Naive thymus-derived CD8-positive, alpha-beta T cell (primary cell): Measurements from ENCODE around the gene NKIRAS2. TPM values are rescaled to one million over a fixed set of nuclear protein-coding genes. Genes with fewer than 3 reads are reported as not detected.

Source experiments
- ATAC-seq, 2 donors: fragments of 150-1000 bp; cut with Tn5 transposase in 1 of 2; sonication (Bioruptor Pico), chemical (Tn5 transposase) in 1 of 2; 1 replicate in 1 of 2; 2 replicates in 1 of 2; pipeline ENCODE4 v1.10.0; 2021; ENCODE audit warnings: mild to moderate bottlenecking in 2 of 2, moderate library complexity in 2 of 2
- POLR2A ChIA-PET: fragments of 350-600 bp; sonication (Branson Sonifier 250); formaldehyde crosslinking; loops from one replicate; lab custom pipeline; 2021; ENCODE audit warnings: antibody characterized with exemption; lab: Charles Lee
- DNase-seq, 10 donors: peaks; one replicate each; pipeline versions ENCODE4 v3.0.0 to v3.0.0-alpha.2; 2020 to 2022
- H3K27ac Mint-ChIP-seq, 10 donors: one replicate each; pipeline ENCODE4 v1.8.0; 2020 to 2022; ENCODE audit warnings: mild to moderate bottlenecking in 10 of 10, mixed read lengths in 10 of 10, moderate library complexity in 4 of 10, inconsistent platforms in 1 of 10
- H3K27me3 Mint-ChIP-seq, 5 donors: one replicate each; pipeline ENCODE4 v1.8.0; 2021 to 2022; ENCODE audit warnings: mixed read lengths in 5 of 5
- H3K36me3 Mint-ChIP-seq, 3 donors: one replicate each; pipeline ENCODE4 v1.8.0; 2020 to 2022; ENCODE audit warnings: mixed read lengths in 3 of 3, mild to moderate bottlenecking in 2 of 3, inconsistent platforms in 1 of 3
- H3K4me1 Mint-ChIP-seq, 4 donors: one replicate each; pipeline ENCODE4 v1.8.0; 2021 to 2022; ENCODE audit warnings: mixed read lengths in 4 of 4
- H3K4me3 Mint-ChIP-seq, 10 donors: one replicate each; pipeline ENCODE4 v1.8.0; 2020 to 2022; ENCODE audit warnings: mild to moderate bottlenecking in 10 of 10, mixed read lengths in 10 of 10, moderate library complexity in 6 of 10, inconsistent platforms in 1 of 10
- H3K9me3 Mint-ChIP-seq, 9 donors: one replicate each; pipeline ENCODE4 v1.8.0; 2020 to 2022; ENCODE audit warnings: mixed read lengths in 9 of 9, mild to moderate bottlenecking in 3 of 9, inconsistent platforms in 1 of 9, moderate library complexity in 1 of 9
- polyA plus RNA-seq, 3 donors: library from polyadenylated mRNA; unstranded; fragments of 300-500 nt; fragmentation: Illumina TruSeq; gene quantifications; one replicate each; pipeline ENCODE4 v1.2.3, GENCODE V29; 2021
- total RNA-seq, 8 experiments: library from RNA in 2 of 8; stranded (reverse) in 2 of 8; gene quantifications; one replicate each; pipeline ENCODE4 v1.2.3 and lab custom pipeline; 2021 to 2026

The NKIRAS2 gene
- total and polyA plus RNA-seq, 5 experiments from 2014 or later: 19.1 to 30.2 (median 20.5) TPM

DNA sequence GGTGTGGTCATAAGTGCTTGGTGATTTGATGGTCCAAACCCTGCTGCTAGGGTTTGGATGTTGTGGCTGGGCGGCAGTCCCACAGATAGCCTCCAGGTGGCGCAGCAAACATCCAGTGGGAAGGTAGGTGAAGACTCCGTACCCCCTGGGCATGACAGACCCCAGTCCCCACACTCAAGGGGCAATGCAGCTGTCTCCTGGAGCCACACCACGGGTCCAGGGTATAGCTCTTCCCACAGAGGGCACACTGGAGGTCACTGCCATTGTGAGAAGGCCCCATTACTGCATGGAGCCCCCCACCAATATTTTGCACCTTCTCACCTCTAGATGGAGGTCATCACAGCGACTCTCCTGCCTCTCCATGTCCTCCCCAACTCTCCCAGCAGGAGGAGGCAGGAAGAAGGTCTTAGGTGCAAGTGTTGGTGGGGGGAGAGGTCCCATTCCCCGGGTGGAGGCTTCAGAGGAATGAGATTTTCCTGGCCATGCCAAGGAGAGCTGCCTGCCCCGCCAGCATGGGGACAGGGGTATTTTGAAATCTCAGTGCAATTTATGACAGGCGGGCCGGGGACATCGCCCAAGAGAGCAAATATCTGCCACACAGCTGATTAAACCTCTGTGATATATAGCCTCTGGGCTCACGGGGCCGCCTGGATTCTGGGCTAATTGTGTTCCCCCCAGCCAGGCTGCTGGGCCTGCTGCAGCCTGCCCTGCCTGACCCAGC, 47.6 kb downstream of the NKIRAS2 start:
- peaks cover 13 to 43% (median 31%) of the 10 kb centered on the region in 4 donors for H3K4me1 Mint-ChIP-seq
- H3K9me3 Mint-ChIP-seq: no peaks in the 10 kb centered on the region
- H3K36me3 Mint-ChIP-seq: no peaks in the 10 kb centered on the region
- peak; percentile 25 to 79 (median 62) for DNase-seq
- H3K4me3 Mint-ChIP-seq: no peak overlapping the region
- peak overlapping the region in 4 of 10 donors; percentile 15 to 60 (median 40) for H3K27ac Mint-ChIP-seq
- POLR2A ChIA-PET: interaction anchor here (1.1 to 2.0 kb wide), 4 partner anchors 46 to 53 kb away, joined by 3 to 8 read pairs (median 4); no protein-coding TSS in a partner anchor
- ATAC-seq: peak in 1 of 2 donors; percentile 26
- H3K27me3 Mint-ChIP-seq: peaks cover 0 to 5% (median 0%) of the 10 kb centered on the region in 5 donors

DNA sequence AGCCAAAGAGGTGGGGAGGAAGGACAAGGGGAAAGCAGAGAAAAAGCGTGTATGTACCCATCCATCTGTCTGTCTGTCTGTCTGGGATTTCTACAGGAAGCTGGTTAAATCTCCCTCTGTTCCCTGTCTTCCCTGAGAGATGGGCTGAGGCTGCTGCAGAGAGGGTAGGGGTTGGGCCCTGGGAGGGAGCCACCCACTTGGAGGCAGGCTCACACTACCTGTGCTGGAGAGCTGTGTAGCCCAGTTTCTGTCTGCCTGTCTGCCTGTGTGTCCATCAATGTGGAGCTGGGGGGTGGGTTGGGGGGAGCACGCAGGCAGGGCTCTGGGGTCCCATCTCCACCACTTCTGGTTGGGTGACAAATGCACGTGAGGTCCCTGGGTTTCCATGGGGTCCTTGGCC, 49.1 kb downstream of the NKIRAS2 start:
- Mint-ChIP-seq H3K4me1 (peaks cover 10 to 42% (median 22%) of the 10 kb centered on the region in 4 donors), H3K36me3 (no peaks in the 10 kb centered on the region), H3K27ac (no peak overlapping the region), H3K9me3 (no peaks in the 10 kb centered on the region), H3K4me3 (no peak overlapping the region), H3K27me3 (peaks cover 1 to 15% (median 6%) of the 10 kb centered on the region in 5 donors)
- POLR2A ChIA-PET: no interaction called here
- ATAC-seq (no peak), DNase-seq (no peak)

DNA sequence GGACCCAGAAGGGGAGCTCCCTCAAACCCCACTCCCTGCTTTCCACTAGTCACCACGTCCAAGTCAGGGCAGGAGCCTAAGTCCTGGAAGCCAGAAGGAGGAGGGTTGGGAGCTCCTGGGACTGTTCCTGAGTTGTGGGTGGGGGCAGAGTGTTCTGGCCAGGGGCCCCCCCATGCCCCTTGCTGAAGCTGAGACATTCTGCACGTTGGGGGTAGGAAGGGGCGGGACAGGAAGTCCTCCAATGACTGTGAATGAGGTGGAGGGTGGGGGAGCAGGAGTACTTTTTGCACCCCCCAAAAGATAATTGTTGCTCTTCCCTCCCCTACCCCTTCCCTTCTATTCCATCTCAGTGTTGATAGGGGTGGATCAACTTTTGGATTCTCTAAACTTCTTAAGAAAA, 51.9 kb downstream of the NKIRAS2 start:
- peak in 1 of 10 donors; percentile 17 for DNase-seq
- Mint-ChIP-seq H3K4me3 (peak overlapping the region; percentile 71 to 87 (median 73)), H3K27ac (peak overlapping the region in 3 of 10 donors; percentile 40 to 52 (median 43)), H3K27me3 (peaks cover 1 to 18% (median 7%) of the 10 kb centered on the region in 5 donors), H3K36me3 (no peaks in the 10 kb centered on the region), H3K4me1 (peaks cover 5 to 23% (median 8%) of the 10 kb centered on the region in 4 donors), H3K9me3 (no peaks in the 10 kb centered on the region)
- POLR2A ChIA-PET: interaction anchor here (0.5 to 1.3 kb wide), 2 partner anchors 41 to 153 kb away, joined by 3 to 5 read pairs; partner anchors contain the start of genes ACLY and DHX58
- peak; percentile 30 to 63 for ATAC-seq

DNA sequence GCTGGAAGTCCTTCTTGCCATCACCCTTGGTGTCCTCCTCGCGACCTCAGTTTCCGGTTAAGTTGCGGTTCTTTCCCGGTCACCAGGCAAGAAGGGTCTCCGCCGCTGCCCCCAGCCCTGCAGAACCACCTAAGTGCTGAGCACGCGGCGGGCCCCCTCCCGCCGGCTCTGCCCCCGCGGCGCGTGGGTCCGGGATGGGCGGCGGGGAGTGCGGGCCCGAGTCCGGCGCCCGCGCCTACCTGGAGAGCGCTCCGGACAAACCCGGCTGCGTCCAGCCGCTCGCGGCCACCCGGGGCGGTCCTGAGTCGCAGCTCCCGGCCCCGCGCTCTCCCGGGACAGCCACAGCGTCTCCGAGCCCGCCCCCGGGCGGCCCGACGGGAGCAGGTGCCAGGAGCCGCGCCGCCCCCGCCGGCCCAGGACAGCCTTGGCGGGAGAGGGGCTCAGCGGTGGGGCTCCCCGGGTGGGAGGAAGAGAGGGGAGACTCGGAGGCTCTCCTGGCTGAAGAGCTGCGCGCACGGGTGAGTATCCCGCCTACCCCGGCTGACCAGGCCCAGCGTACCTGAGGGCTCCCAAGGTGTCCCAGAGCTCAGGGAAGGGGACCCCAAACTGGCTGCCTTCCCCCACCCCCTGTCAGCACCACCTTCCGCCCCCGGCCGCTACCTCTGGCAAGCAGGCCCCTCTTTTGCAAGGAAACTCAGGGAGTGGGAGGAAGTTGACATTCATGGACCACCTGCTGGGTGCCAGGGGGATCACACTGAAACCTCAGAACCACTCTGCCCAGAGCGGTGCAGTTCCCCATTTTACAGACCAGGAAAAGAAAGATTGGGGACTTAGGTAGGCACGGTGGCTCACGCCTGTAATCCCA, 52.7 kb downstream of the NKIRAS2 start:
- Mint-ChIP-seq H3K9me3 (no peaks in the 10 kb centered on the region), H3K36me3 (no peaks in the 10 kb centered on the region), H3K4me1 (peaks cover 5 to 21% (median 8%) of the 10 kb centered on the region in 4 donors), H3K27ac (peak overlapping the region in 2 of 10 donors; percentile 14 to 56), H3K27me3 (peaks cover 1 to 18% (median 7%) of the 10 kb centered on the region in 5 donors), H3K4me3 (peak overlapping the region; percentile 45 to 87 (median 74))
- ATAC-seq: peak; percentile 43 to 63
- DNase-seq: peak in 2 of 10 donors; percentile 10 to 23
- POLR2A ChIA-PET: interaction anchor here (0.7 to 1.3 kb wide), 3 partner anchors 27 to 351 kb away, joined by 3 to 5 read pairs (median 3); partner anchors contain the start of genes CAVIN1 and DHX58

Other genes with a start within 250 kb of the NKIRAS2 start
- gene JUP, start 233.4 kb upstream of the NKIRAS2 start, total RNA-seq: 1 to 10 TPM; 4.0 to 4.7 TPM
- under 1 TPM; 0.14 to 0.55 (median 0.30) TPM for gene JUP, start 233.4 kb upstream of the NKIRAS2 start, polyA plus RNA-seq
- gene P3H4, start 208.1 kb upstream of the NKIRAS2 start, total RNA-seq: 1 to 10 TPM; 4.4 to 6.0 TPM
- 1 to 10 TPM; 4.0 to 6.2 (median 5.8) TPM for gene P3H4, start 208.1 kb upstream of the NKIRAS2 start, polyA plus RNA-seq
- not detected for gene FKBP10, start 207.1 kb upstream of the NKIRAS2 start, total RNA-seq
- gene FKBP10, start 207.1 kb upstream of the NKIRAS2 start, polyA plus RNA-seq: not detected
- gene NT5C3B, start 183.9 kb upstream of the NKIRAS2 start, total RNA-seq: 10 to 100 TPM; 51.3 to 54.0 TPM
- 10 to 100 TPM; 38.4 to 64.7 (median 41.5) TPM for gene NT5C3B, start 183.9 kb upstream of the NKIRAS2 start, polyA plus RNA-seq
- not detected for gene KLHL10, start 182.3 kb upstream of the NKIRAS2 start, total RNA-seq
- under 1 TPM in 1 of 3 donors, not detected in 2; 0.09 TPM for gene KLHL10, start 182.3 kb upstream of the NKIRAS2 start, polyA plus RNA-seq
- gene KLHL11, start 154.7 kb upstream of the NKIRAS2 start, total RNA-seq: 10 to 100 TPM; 21.6 to 22.6 TPM
- gene KLHL11, start 154.7 kb upstream of the NKIRAS2 start, polyA plus RNA-seq: 1 to 10 TPM; 5.0 to 6.3 (median 5.4) TPM
- gene ACLY, start 101.1 kb upstream of the NKIRAS2 start, total RNA-seq: 10 to 100 TPM; 69.9 to 79.3 TPM
- 10 to 100 TPM; 42.7 to 61.3 (median 50.1) TPM for gene ACLY, start 101.1 kb upstream of the NKIRAS2 start, polyA plus RNA-seq
- not detected for gene ODAD4, start 89.5 kb upstream of the NKIRAS2 start, total RNA-seq
- gene ODAD4, start 89.5 kb upstream of the NKIRAS2 start, polyA plus RNA-seq: under 1 TPM in 2 of 3 donors, not detected in 1; 0.08 to 0.09 TPM
- 10 to 100 TPM; 30.6 to 34.1 TPM for gene CNP, start 53.3 kb upstream of the NKIRAS2 start, total RNA-seq
- gene CNP, start 53.3 kb upstream of the NKIRAS2 start, polyA plus RNA-seq: 10 to 100 TPM; 27.0 to 33.6 (median 27.5) TPM
- 100 to 1,000 TPM; 118 to 129 TPM for gene DNAJC7, start 2.7 kb upstream of the NKIRAS2 start, total RNA-seq
- gene DNAJC7, start 2.7 kb upstream of the NKIRAS2 start, polyA plus RNA-seq: 10 to 100 TPM; 63.6 to 70.1 (median 66.2) TPM
- gene C17orf113, start 30.5 kb downstream of the NKIRAS2 start, total RNA-seq: under 1 TPM; 0.52 to 0.94 TPM
- gene C17orf113, start 30.5 kb downstream of the NKIRAS2 start, polyA plus RNA-seq: under 1 TPM; 0.09 to 0.33 (median 0.13) TPM
- under 1 TPM; 0.18 to 0.36 TPM for gene ZNF385C, start 78.4 kb downstream of the NKIRAS2 start, total RNA-seq
- under 1 TPM in 2 of 3 donors, not detected in 1; 0.09 to 0.10 TPM for gene ZNF385C, start 78.4 kb downstream of the NKIRAS2 start, polyA plus RNA-seq
- gene DHX58, start 92.6 kb downstream of the NKIRAS2 start, total RNA-seq: 10 to 100 TPM; 53.1 to 57.3 TPM
- 10 to 100 TPM in 2 of 3 donors, 1 to 10 TPM in 1; 7.3 to 21.7 (median 13.6) TPM for gene DHX58, start 92.6 kb downstream of the NKIRAS2 start, polyA plus RNA-seq
- 10 to 100 TPM; 65.3 to 73.3 TPM for gene KAT2A, start 101.3 kb downstream of the NKIRAS2 start, total RNA-seq
- 10 to 100 TPM in 1 of 3 donors, 1 to 10 TPM in 2; 5.1 to 11.8 (median 8.8) TPM for gene KAT2A, start 101.3 kb downstream of the NKIRAS2 start, polyA plus RNA-seq
- gene HSPB9, start 102.7 kb downstream of the NKIRAS2 start, total RNA-seq: not detected
- gene HSPB9, start 102.7 kb downstream of the NKIRAS2 start, polyA plus RNA-seq: not detected
- 10 to 100 TPM; 63.6 to 73.5 TPM for gene RAB5C, start 134.9 kb downstream of the NKIRAS2 start, total RNA-seq
- 10 to 100 TPM; 57.3 to 88.4 (median 60.6) TPM for gene RAB5C, start 134.9 kb downstream of the NKIRAS2 start, polyA plus RNA-seq
- under 1 TPM; 0.11 to 0.18 TPM for gene KCNH4, start 161.1 kb downstream of the NKIRAS2 start, total RNA-seq
- gene KCNH4, start 161.1 kb downstream of the NKIRAS2 start, polyA plus RNA-seq: not detected
- gene HCRT, start 165.4 kb downstream of the NKIRAS2 start, total RNA-seq: not detected
- gene HCRT, start 165.4 kb downstream of the NKIRAS2 start, polyA plus RNA-seq: not detected
- gene GHDC, start 174.4 kb downstream of the NKIRAS2 start, total RNA-seq: 10 to 100 TPM; 25.8 to 29.6 TPM
- 10 to 100 TPM; 15.3 to 21.5 (median 17.3) TPM for gene GHDC, start 174.4 kb downstream of the NKIRAS2 start, polyA plus RNA-seq